Right lobe of liver (tissue), 4 donors: ENCODE measurements around the gene PRKN.

Experiments used
- CTCF ChIP-seq, 4 donors: fragments of 200-600 bp in 3 of 4; fragments of 450-650 bp in 1 of 4; IDR thresholded peaks; one replicate each; pipeline versions ENCODE4 v1.5.1 to v1.8.0; 2016 to 2022; ENCODE audit warnings: antibody characterized with exemption in 4 of 4, mild to moderate bottlenecking in 2 of 4
- POLR2A ChIP-seq: fragments of 450-650 bp; IDR thresholded peaks from one replicate; pipeline ENCODE4 v1.6.1; 2017; ENCODE audit warnings: antibody characterized with exemption, mild to moderate bottlenecking
- donor health status: DM: no; HTN: no; CAD: no.
- donor health status: DM: no; HTN: no; CAD: no.
- donor health status: DM: no; HTN: yes; CAD: no.

- no peak for TF ChIP-seq CTCF (IDR thresholded peaks at IDR 0.05)
- no peak for TF ChIP-seq POLR2A
Measured at GRCh38 chr6:161494566-161494965, 1233.0 kb downstream of the PRKN start.
